ENCODE results near the gene DHX58.
A peak's percentile ranks its signal among the peaks of the same experiment; 100 is the strongest.

The DHX58 gene

GRCh38 chr17:42079541-42079940 is 33.0 kb downstream of the DHX58 start:
- no peak for DNase-seq

- DNase-seq = no peak
Measured at GRCh38 chr17:42078396-42079043, 34.0 kb downstream of the DHX58 start.

- DNase-seq = no peak
Measured at GRCh38 chr17:42077755-42078154, 34.8 kb downstream of the DHX58 start.

GRCh38 chr17:42076797-42077559 is 35.5 kb downstream of the DHX58 start:
- DNase-seq = no peak

- DNase-seq = no peak
Measured at GRCh38 chr17:42075789-42076188, 36.7 kb downstream of the DHX58 start.

GRCh38 chr17:42072323-42073187 is 40.0 kb downstream of the DHX58 start:
- DNase-seq = no peak

GRCh38 chr17:42071810-42072209 is 40.7 kb downstream of the DHX58 start:
- DNase-seq = no peak

- no peak for DNase-seq
Measured at GRCh38 chr17:42068979-42069378, 43.5 kb downstream of the DHX58 start.

GRCh38 chr17:42067371-42068091 is 45.0 kb downstream of the DHX58 start:
- DNase-seq = peak; percentile 79

GRCh38 chr17:42065201-42065600 is 47.3 kb downstream of the DHX58 start:
- DNase-seq = no peak

- no peak for DNase-seq
Measured at GRCh38 chr17:42062681-42063080, 49.8 kb downstream of the DHX58 start.

GRCh38 chr17:42061646-42062487 is 50.6 kb downstream of the DHX58 start:
- DNase-seq = no peak

- no peak for DNase-seq
Measured at GRCh38 chr17:42060231-42060630, 52.3 kb downstream of the DHX58 start.

- no peak for DNase-seq
Measured at GRCh38 chr17:42059815-42060214, 52.7 kb downstream of the DHX58 start.

- DNase-seq = no peak
Measured at GRCh38 chr17:42058063-42058462, 54.5 kb downstream of the DHX58 start.

- no peak for DNase-seq
Measured at GRCh38 chr17:42056635-42057034, 55.9 kb downstream of the DHX58 start.

GRCh38 chr17:42055496-42055895 is 57.0 kb downstream of the DHX58 start:
- DNase-seq = no peak

GRCh38 chr17:42055027-42055426 is 57.5 kb downstream of the DHX58 start:
- DNase-seq = no peak

- DNase-seq = no peak
Measured at GRCh38 chr17:42053731-42054500, 58.6 kb downstream of the DHX58 start.

- DNase-seq = no peak
Measured at GRCh38 chr17:42052346-42052877, 60.1 kb downstream of the DHX58 start.

GRCh38 chr17:42051645-42052044 is 60.9 kb downstream of the DHX58 start:
- DNase-seq = no peak
